Activated CD8-positive, alpha-beta T cell treated with anti-CD3 and anti-CD28 coated beads, Interleukin-2, amount 10 ng/mL, durations not matched to agents 7 days and 5 days (primary cell): Measurements from ENCODE around the gene KCNQ4. TPM values are rescaled to one million over a fixed set of nuclear protein-coding genes. Genes with fewer than 3 reads are reported as not detected.

Experiments used
- ATAC-seq: fragments of 150-1000 bp; cut with Tn5 transposase; one replicate; pipeline ENCODE4 v1.10.0; 2021; ENCODE audit warnings: moderate library complexity
- CTCF ChIA-PET: fragments of 350-600 bp; sonication (Branson Sonifier 250); formaldehyde crosslinking; loops from one replicate; lab custom pipeline; 2021; ENCODE audit warnings: antibody characterized with exemption; lab: Charles Lee
- POLR2A ChIA-PET: fragments of 350-600 bp; sonication (Branson Sonifier 250); formaldehyde crosslinking; loops from one replicate; lab custom pipeline; 2021; ENCODE audit warnings: antibody characterized with exemption; lab: Charles Lee
- DNase-seq: peaks from one replicate; pipeline ENCODE4 v3.0.0-alpha.2; 2020
- H3K27ac Mint-ChIP-seq: one replicate; pipeline ENCODE4 v1.8.0; 2021; ENCODE audit warnings: mild to moderate bottlenecking, mixed read lengths
- H3K27me3 Mint-ChIP-seq: one replicate; pipeline ENCODE4 v1.8.0; 2021; ENCODE audit warnings: low read depth, mixed read lengths
- H3K36me3 Mint-ChIP-seq: one replicate; pipeline ENCODE4 v1.8.0; 2021; ENCODE audit warnings: low read depth, mixed read lengths
- H3K4me1 Mint-ChIP-seq: one replicate; pipeline ENCODE4 v1.8.0; 2021; ENCODE audit warnings: low read depth, mixed read lengths
- H3K4me3 Mint-ChIP-seq: one replicate; pipeline ENCODE4 v1.8.0; 2021; ENCODE audit warnings: mild to moderate bottlenecking, mixed read lengths
- H3K9me3 Mint-ChIP-seq: one replicate; pipeline ENCODE4 v1.8.0; 2022; ENCODE audit warnings: mixed read lengths; ENCODE audit not compliant: insufficient read depth
- total RNA-seq, 2 experiments: library from RNA; stranded (reverse); gene quantifications; one replicate each; pipeline ENCODE4 v1.2.3, GENCODE V29; 2021

KCNQ4 gene
- total RNA-seq, 2 experiments from 2014 or later, result 0.73 to 0.87 TPM

- CTCF ChIA-PET, result no interaction called here
- no peak overlapping the region for H3K27ac Mint-ChIP-seq
- ATAC-seq (no peak), DNase-seq (no peak)
- H3K4me1 Mint-ChIP-seq, result peaks cover 28% of the 10 kb centered on the region
- peaks cover 2% of the 10 kb centered on the region for H3K27me3 Mint-ChIP-seq
- no peaks in the 10 kb centered on the region for H3K9me3 Mint-ChIP-seq
- peaks cover 6% of the 10 kb centered on the region for H3K36me3 Mint-ChIP-seq
- POLR2A ChIA-PET, result no interaction called here
- H3K4me3 Mint-ChIP-seq, result no peak overlapping the region
These were observed 54.7 kb downstream of the KCNQ4 start for GRCh38 chr1:40838045-40838979.

- CTCF ChIA-PET, result no interaction called here
- H3K4me1 Mint-ChIP-seq, result peaks cover 28% of the 10 kb centered on the region
- peak overlapping the region; percentile 91 for H3K27ac Mint-ChIP-seq
- H3K27me3 Mint-ChIP-seq, result peaks cover 2% of the 10 kb centered on the region
- peaks cover 8% of the 10 kb centered on the region for H3K36me3 Mint-ChIP-seq
- DNase-seq, result no peak
- ATAC-seq, result no peak
- no peaks in the 10 kb centered on the region for H3K9me3 Mint-ChIP-seq
- H3K4me3 Mint-ChIP-seq, result no peak overlapping the region
- POLR2A ChIA-PET, result no interaction called here
These were observed 55.7 kb downstream of the KCNQ4 start for GRCh38 chr1:40838980-40839942.

DNA sequence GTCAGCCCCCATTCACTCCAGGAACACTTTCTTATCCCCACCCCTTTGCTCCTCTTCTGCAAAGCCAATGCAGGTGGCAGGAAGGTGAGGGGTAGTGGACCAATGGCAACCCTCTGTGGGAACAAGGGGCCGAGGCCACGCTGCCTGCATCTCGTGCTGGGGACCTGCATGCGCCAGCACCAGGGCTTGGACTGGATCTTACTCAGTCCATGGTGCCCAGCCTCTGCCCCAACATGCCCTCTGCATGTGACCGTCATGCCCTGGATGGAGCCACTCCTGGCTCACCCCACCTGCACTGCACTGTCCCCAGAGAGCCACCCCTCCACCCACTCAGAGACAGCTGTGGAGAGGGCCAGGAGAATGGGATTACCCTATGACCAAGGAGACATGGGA, 56.4 kb downstream of the KCNQ4 start:
- CTCF ChIA-PET, result no interaction called here
- POLR2A ChIA-PET, result no interaction called here

DNA sequence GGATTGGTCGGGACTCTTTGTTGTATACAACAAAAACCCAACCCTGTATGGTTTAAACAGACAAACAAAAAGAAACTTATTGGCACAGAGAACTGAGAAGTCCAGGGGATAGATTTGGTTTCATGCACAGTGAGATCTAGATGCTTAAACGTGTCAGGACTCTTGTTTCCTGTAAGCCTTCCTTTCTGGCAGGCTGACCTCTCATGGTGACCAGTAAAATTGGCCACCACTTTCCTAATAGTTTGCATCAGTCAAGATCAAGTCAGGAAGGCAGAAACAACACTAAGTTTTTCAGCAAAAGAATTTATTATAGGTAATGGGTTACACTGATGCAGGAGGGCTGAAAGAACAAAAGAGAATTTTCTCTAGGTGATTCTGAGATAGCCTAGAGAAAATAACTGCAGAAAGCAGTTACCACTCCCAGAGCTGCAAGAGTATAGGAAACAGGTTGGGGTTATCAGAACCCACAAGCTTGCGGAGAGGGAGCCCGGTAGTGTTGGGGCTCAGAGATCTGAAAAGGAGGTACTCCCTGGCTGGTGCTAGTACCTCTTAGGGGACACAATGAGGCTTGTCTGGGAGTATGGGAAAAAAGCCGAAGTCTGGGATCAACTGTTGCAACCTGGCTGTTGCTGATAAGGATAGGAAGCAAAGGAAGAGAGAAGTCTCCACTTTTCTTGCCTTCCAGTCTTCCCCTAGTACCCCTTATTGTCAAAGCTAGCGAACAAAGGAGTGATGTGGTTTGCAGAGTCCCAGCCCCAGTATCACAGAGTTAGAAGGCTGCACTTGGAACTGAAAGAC, 57.1 kb downstream of the KCNQ4 start:
- H3K9me3 Mint-ChIP-seq, result no peaks in the 10 kb centered on the region
- DNase-seq, result peak; percentile 83
- ChIA-PET CTCF (interaction anchor here (1.0 to 2.7 kb wide), 9 partner anchors 9 to 108 kb away, joined by 3 to 25 read pairs (median 4); no protein-coding TSS in a partner anchor), POLR2A (interaction anchor here (0.8 to 1.6 kb wide), 3 partner anchors 19 to 45 kb away, joined by 3 to 8 read pairs (median 3); partner anchors contain the start of gene CITED4)
- peak overlapping the region; percentile 91 for H3K27ac Mint-ChIP-seq
- peaks cover 8% of the 10 kb centered on the region for H3K36me3 Mint-ChIP-seq
- peak overlapping the region; percentile 50 for H3K4me3 Mint-ChIP-seq
- peaks cover 39% of the 10 kb centered on the region for H3K4me1 Mint-ChIP-seq
- H3K27me3 Mint-ChIP-seq, result peaks cover 2% of the 10 kb centered on the region
- ATAC-seq, result peak; percentile 90

More for the DNA sequence above, 56.4 kb downstream of the KCNQ4 start:
- ATAC-seq, result no peak
- DNase-seq, result no peak
- H3K36me3 Mint-ChIP-seq, result peaks cover 8% of the 10 kb centered on the region
- H3K9me3 Mint-ChIP-seq, result no peaks in the 10 kb centered on the region
- H3K27ac Mint-ChIP-seq, result peak overlapping the region; percentile 91
- no peak overlapping the region for H3K4me3 Mint-ChIP-seq
- H3K4me1 Mint-ChIP-seq, result peaks cover 31% of the 10 kb centered on the region
- H3K27me3 Mint-ChIP-seq, result peaks cover 2% of the 10 kb centered on the region

- no peak for ATAC-seq
- H3K36me3 Mint-ChIP-seq, result peaks cover 8% of the 10 kb centered on the region
- H3K27me3 Mint-ChIP-seq, result peaks cover 2% of the 10 kb centered on the region
- ChIA-PET CTCF (interaction anchor here (1.1 to 2.7 kb wide), 7 partner anchors 8 to 107 kb away, joined by 4 to 25 read pairs (median 5); no protein-coding TSS in a partner anchor), POLR2A (interaction anchor here (0.8 to 1.6 kb wide), 3 partner anchors 18 to 46 kb away, joined by 3 to 8 read pairs (median 3); partner anchors contain the start of gene CITED4)
- H3K27ac Mint-ChIP-seq, result peak overlapping the region; percentile 91
- peaks cover 46% of the 10 kb centered on the region for H3K4me1 Mint-ChIP-seq
- no peak for DNase-seq
- no peaks in the 10 kb centered on the region for H3K9me3 Mint-ChIP-seq
- peak overlapping the region; percentile 50 for H3K4me3 Mint-ChIP-seq
These were observed 58.0 kb downstream of the KCNQ4 start for GRCh38 chr1:40841602-40842001.

- Mint-ChIP-seq H3K36me3 (peaks cover 8% of the 10 kb centered on the region), H3K27me3 (peaks cover 2% of the 10 kb centered on the region), H3K27ac (peak overlapping the region; percentile 21), H3K4me1 (peaks cover 50% of the 10 kb centered on the region), H3K4me3 (no peak overlapping the region), H3K9me3 (no peaks in the 10 kb centered on the region)
- ChIA-PET CTCF (interaction anchor here (1.3 to 2.7 kb wide), 5 partner anchors 46 to 110 kb away, joined by 3 to 25 read pairs (median 4); no protein-coding TSS in a partner anchor), POLR2A (no interaction called here)
- ATAC-seq (no peak), DNase-seq (no peak)
These were observed 58.6 kb downstream of the KCNQ4 start for GRCh38 chr1:40842207-40842606.

GRCh38 chr1:40842691-40843090, 59.1 kb downstream of the KCNQ4 start:
- ATAC-seq (no peak), DNase-seq (no peak)
- peak overlapping the region; percentile 21 for H3K27ac Mint-ChIP-seq
- POLR2A ChIA-PET, result no interaction called here
- no peaks in the 10 kb centered on the region for H3K27me3 Mint-ChIP-seq
- H3K9me3 Mint-ChIP-seq, result no peaks in the 10 kb centered on the region
- H3K4me3 Mint-ChIP-seq, result no peak overlapping the region
- peaks cover 50% of the 10 kb centered on the region for H3K4me1 Mint-ChIP-seq
- H3K36me3 Mint-ChIP-seq, result peaks cover 8% of the 10 kb centered on the region
- CTCF ChIA-PET, result interaction anchor here (1.0 to 2.7 kb wide), 3 partner anchors 20 to 110 kb away, joined by 3 to 25 read pairs (median 3); partner anchors contain the start of gene CITED4

- peaks cover 51% of the 10 kb centered on the region for H3K4me1 Mint-ChIP-seq
- H3K4me3 Mint-ChIP-seq, result no peak overlapping the region
- DNase-seq (no peak), ATAC-seq (no peak)
- H3K27ac Mint-ChIP-seq, result no peak overlapping the region
- no peaks in the 10 kb centered on the region for H3K9me3 Mint-ChIP-seq
- no peaks in the 10 kb centered on the region for H3K27me3 Mint-ChIP-seq
- CTCF ChIA-PET, result interaction anchor here (0.6 to 2.7 kb wide), 4 partner anchors 17 to 700 kb away, joined by 3 to 23 read pairs (median 3); no protein-coding TSS in a partner anchor
- peaks cover 8% of the 10 kb centered on the region for H3K36me3 Mint-ChIP-seq
- POLR2A ChIA-PET, result no interaction called here
These were observed 60.5 kb downstream of the KCNQ4 start for GRCh38 chr1:40844079-40844478.

GRCh38 chr1:40844887-40845878, 61.6 kb downstream of the KCNQ4 start:
- ATAC-seq (peak; percentile 43), DNase-seq (peak; percentile 40)
- Mint-ChIP-seq H3K4me1 (peaks cover 48% of the 10 kb centered on the region), H3K27ac (peak overlapping the region; percentile 85), H3K9me3 (no peaks in the 10 kb centered on the region), H3K4me3 (peak overlapping the region; percentile 60), H3K27me3 (no peaks in the 10 kb centered on the region), H3K36me3 (peaks cover 8% of the 10 kb centered on the region)
- ChIA-PET CTCF (interaction anchor here (0.6 to 2.7 kb wide), 18 partner anchors 8 to 701 kb away, joined by 3 to 23 read pairs (median 4); partner anchors contain the start of gene CITED4), POLR2A (interaction anchor here (0.6 to 0.7 kb wide), 2 partner anchors 17 to 21 kb away, joined by 3 to 4 read pairs; no protein-coding TSS in a partner anchor)
